HCT116 (cell line): Measurements from ENCODE around the gene CD109. TPM values are rescaled to one million over a fixed set of nuclear protein-coding genes. Genes with fewer than 3 reads are reported as not detected.

Source experiments
- ATAC-seq: fragments of 200-7000 bp; cut with Tn5 transposase; 2 replicates; pipeline ENCODE4 v1.9.1; 2020; ENCODE audit warnings: mild to moderate bottlenecking, moderate library complexity
- BruUV-seq: library from RNA; stranded (reverse); fragments of 400-500 nt; replicated peaks from 2 replicates; lab custom pipeline; 2021; lab: Mats Ljungman, UMichigan
- CTCF ChIA-PET: fragments of 300-600 bp; sonication (Branson Sonifier 250); formaldehyde crosslinking; loops from one replicate; lab custom pipeline; 2021; ENCODE audit warnings: antibody characterized with exemption; lab: Charles Lee
- POLR2A ChIA-PET: fragments of 300-600, 350-600 bp; sonication (Branson Sonifier 250); formaldehyde crosslinking; loops from one replicate; lab custom pipeline; 2021; ENCODE audit warnings: antibody characterized with exemption; lab: Charles Lee
- RAD21 ChIA-PET, 2 experiments: fragments of 300-600 bp; sonication (Branson Sonifier 250); formaldehyde crosslinking; loops; one replicate each; lab custom pipeline; 2023; ENCODE audit warnings: low total read pairs in 2 of 2; ENCODE audit not compliant: uncharacterized antibody in 2 of 2, unreplicated experiment in 2 of 2, low non-redundant PET in 1 of 2; lab: Charles Lee
- DNase-seq: peaks from one replicate; pipeline ENCODE4 v3.0.0-alpha.2; 2010; ENCODE audit warnings: low read depth, low spot score
- H2AFZ ChIP-seq: fragments of 200-600 bp; shearing (Covaris generic), sonication (generic); 2 replicates; pipeline ENCODE4 v1.6.1; 2017; ENCODE audit warnings: low read depth, mixed run types, mixed read lengths, antibody characterized with exemption, low read length; ENCODE audit not compliant: poor library complexity, severe bottlenecking
- H3K27ac ChIP-seq: 2 replicates; pipeline ENCODE4 v1.5.1; 2012; ENCODE audit warnings: low read depth, low read length
- H3K27me3 ChIP-seq: fragments of 200-600 bp; sonication (generic); 2 replicates; pipeline ENCODE4 v1.6.1; 2016; ENCODE audit warnings: mixed run types, low read length, mixed read lengths; ENCODE audit not compliant: insufficient read depth
- H3K36me3 ChIP-seq, 2 experiments: fragments of 200-500 bp in 1 of 2; fragments of 200-600 bp in 1 of 2; sonication (Bioruptor generic) in 1 of 2; sonication (generic) in 1 of 2; 2 replicates each; pipeline versions ENCODE4 v1.5.1 to v1.6.1; 2014 to 2016; ENCODE audit warnings: low read length in 2 of 2, inconsistent platforms in 1 of 2, mixed read lengths in 1 of 2, mixed run types in 1 of 2; ENCODE audit not compliant: insufficient read depth in 2 of 2, control insufficient read depth in 1 of 2
- H3K4me1 ChIP-seq, 2 experiments: fragments of 200-600 bp in 1 of 2; sonication (generic) in 1 of 2; 2 replicates each; pipeline versions ENCODE4 v1.5.1 to v1.6.1; 2012 to 2017; ENCODE audit warnings: low read length in 2 of 2, inconsistent platforms in 1 of 2, mild to moderate bottlenecking in 1 of 2, mixed read lengths in 1 of 2, mixed run types in 1 of 2, moderate library complexity in 1 of 2; ENCODE audit not compliant: insufficient read depth in 2 of 2, control insufficient read depth in 1 of 2
- H3K4me2 ChIP-seq: fragments of 200-600 bp; sonication (generic); 2 replicates; pipeline ENCODE4 v1.6.1; 2017; ENCODE audit warnings: mixed run types, low read length, mixed read lengths
- H3K4me3 ChIP-seq, 2 experiments: fragments of 200-600 bp in 1 of 2; sonication (generic) in 1 of 2; replicated peaks in 1 of 2; 2 replicates each; pipeline ENCODE4 v1.5.1; 2011 to 2016; ENCODE audit warnings: low read length in 2 of 2, control low read depth in 1 of 2, low read depth in 1 of 2, mild to moderate bottlenecking in 1 of 2, mixed read lengths in 1 of 2, mixed run types in 1 of 2
- H3K79me2 ChIP-seq: fragments of 200-600 bp; sonication (generic); 2 replicates; pipeline ENCODE4 v1.6.1; 2017; ENCODE audit warnings: mild to moderate bottlenecking, mixed run types, low read length, moderate library complexity, mixed read lengths; ENCODE audit not compliant: insufficient read depth
- H3K9ac ChIP-seq: fragments of 200-600 bp; sonication (generic); 2 replicates; pipeline ENCODE4 v1.6.1; 2016; ENCODE audit warnings: low read length, mixed read lengths
- H3K9me2 ChIP-seq: fragments of 200-600 bp; sonication (generic), shearing (Covaris generic); 2 replicates; pipeline ENCODE4 v1.6.1; 2017; ENCODE audit warnings: mixed run types, mild to moderate bottlenecking, moderate library complexity; ENCODE audit not compliant: insufficient read depth
- H3K9me3 ChIP-seq, 2 experiments: fragments of 200-500 bp in 1 of 2; fragments of 200-600 bp in 1 of 2; sonication (Bioruptor generic) in 1 of 2; sonication (generic) in 1 of 2; 2 replicates each; pipeline ENCODE4 v1.6.1; 2014 to 2017; ENCODE audit warnings: low read length in 2 of 2, mixed read lengths in 2 of 2, inconsistent platforms in 1 of 2, low read depth in 1 of 2, mild to moderate bottlenecking in 1 of 2, mixed run types in 1 of 2, moderate library complexity in 1 of 2; ENCODE audit not compliant: control insufficient read depth in 1 of 2, insufficient read depth in 1 of 2
- H4K20me1 ChIP-seq: fragments of 200-600 bp; sonication (generic), shearing (Covaris generic); 2 replicates; pipeline ENCODE4 v1.6.1; 2017; ENCODE audit warnings: mixed run types, mild to moderate bottlenecking, moderate library complexity; ENCODE audit not compliant: insufficient read depth
- ATF3 ChIP-seq: IDR thresholded peaks from 2 replicates; pipeline ENCODE4 v1.6.1; 2012
- CBX3 ChIP-seq: IDR thresholded peaks from 2 replicates; pipeline ENCODE4 v1.6.1; 2012; ENCODE audit warnings: low read depth
- CEBPB ChIP-seq: IDR thresholded peaks from 2 replicates; pipeline ENCODE4 v1.6.1; 2012; ENCODE audit warnings: low read depth
- EGR1 ChIP-seq: IDR thresholded peaks from 2 replicates; pipeline ENCODE4 v1.6.1; 2012; ENCODE audit warnings: low read depth
- ELF1 ChIP-seq: IDR thresholded peaks from 2 replicates; pipeline ENCODE4 v1.6.1; 2012; ENCODE audit warnings: low read depth, borderline replicate concordance
- EZH2 ChIP-seq: fragments of 200-600 bp; sonication (generic); IDR thresholded peaks from 2 replicates; pipeline ENCODE4 v1.6.1; 2017; ENCODE audit warnings: antibody characterized with exemption, mixed run types
- EZH2phosphoT487 ChIP-seq: fragments of 200-600 bp; IDR thresholded peaks from 2 replicates; pipeline ENCODE4 v1.6.1; 2018; ENCODE audit warnings: antibody characterized with exemption, borderline replicate concordance
- FOSL1 ChIP-seq: IDR thresholded peaks from 2 replicates; pipeline ENCODE4 v1.6.1; 2012; ENCODE audit warnings: low read depth
- JUND ChIP-seq: IDR thresholded peaks from 2 replicates; pipeline ENCODE4 v1.6.1; 2012
- POLR2A ChIP-seq: IDR thresholded peaks from 2 replicates; pipeline ENCODE4 v1.7.0; 2011; ENCODE audit warnings: borderline replicate concordance; ENCODE audit not compliant: insufficient read depth, insufficient read length; ENCODE audit errors: extremely low read depth
- POLR2AphosphoS5 ChIP-seq: IDR thresholded peaks from 2 replicates; pipeline ENCODE4 v1.6.1; 2011; ENCODE audit warnings: mild to moderate bottlenecking, low read depth, low read length, moderate library complexity
- RAD21 ChIP-seq: IDR thresholded peaks from 2 replicates; pipeline ENCODE4 v1.6.1; 2012; ENCODE audit warnings: low read depth, mild to moderate bottlenecking
- SP1 ChIP-seq: IDR thresholded peaks from 2 replicates; pipeline ENCODE4 v1.6.1; 2012; ENCODE audit warnings: low read depth
- TCF7L2 ChIP-seq: IDR thresholded peaks from 2 replicates; pipeline ENCODE4 v1.7.0; 2011; ENCODE audit warnings: borderline replicate concordance, inconsistent platforms; ENCODE audit not compliant: insufficient read depth, insufficient read length; ENCODE audit errors: extremely low read depth
- YY1 ChIP-seq: IDR thresholded peaks from 2 replicates; pipeline ENCODE4 v1.6.1; 2011; ENCODE audit warnings: low read length, low read depth, moderate library complexity, mild to moderate bottlenecking; ENCODE audit not compliant: insufficient replicate concordance; ENCODE audit errors: extremely low read depth
- ZBTB33 ChIP-seq: IDR thresholded peaks from 2 replicates; pipeline ENCODE4 v1.6.1; 2011; ENCODE audit warnings: mild to moderate bottlenecking, low read length, moderate library complexity; ENCODE audit not compliant: insufficient replicate concordance; ENCODE audit errors: extremely low read depth
- ZNF274 ChIP-seq: fragments of 200-500 bp; sonication (Bioruptor generic); IDR thresholded peaks from 2 replicates; pipeline ENCODE4 v1.6.1; 2014; ENCODE audit warnings: mild to moderate bottlenecking, low read depth, low read length, inconsistent platforms
- intact Hi-C: fragments of 100-400 bp; cut with micrococcal nuclease; formaldehyde crosslinking; loops from 2 replicates; pipeline ENCODE4 v1.10.0; 2022
- total RNA-seq: library from RNA; stranded (reverse); gene quantifications from one replicate; pipeline ENCODE4 v1.2.1, GENCODE V29; 2021; ENCODE audit not compliant: unreplicated experiment
- TF ChIP-seq, protein P1 (sequence below): IDR thresholded peaks from 2 replicates; pipeline ENCODE4 v1.6.1; 2012; ENCODE audit warnings: low read depth
- TF ChIP-seq, protein P2 (sequence below), 3 experiments: fragments of 200-600 bp in 1 of 3; sonication (generic) in 1 of 3; IDR thresholded peaks in 2 of 3; conservative IDR thresholded peaks in 1 of 3; 2 replicates each; pipeline ENCODE4 v1.5.1; 2012 to 2017; ENCODE audit warnings: low read depth in 2 of 3, low read length in 2 of 3, antibody characterized with exemption in 1 of 3, borderline replicate concordance in 1 of 3, control low read depth in 1 of 3, mild to moderate bottlenecking in 1 of 3, mixed read lengths in 1 of 3, mixed run types in 1 of 3, moderate library complexity in 1 of 3; ENCODE audit not compliant: insufficient read depth in 1 of 3

The CD109 gene
- total RNA-seq, 1 experiment from 2014 or later, result 42.1 TPM

- no peaks in the 10 kb centered on the region for H3K27me3 ChIP-seq
- no peaks in the 10 kb centered on the region for H3K4me1 ChIP-seq
- H2AFZ ChIP-seq, result no peak overlapping the region
- DNase-seq (no peak), ATAC-seq (no peak)
- RAD21 ChIA-PET, result interaction anchor here in 1 of 2 experiments (0.6 kb wide), 1 partner anchor 280 kb away, joined by 3 read pairs; no protein-coding TSS in a partner anchor
- intact Hi-C loops, result no loop called here
- no peak overlapping the region for H3K9ac ChIP-seq
- no peaks in the 10 kb centered on the region for H3K36me3 ChIP-seq
- no peaks in the 10 kb centered on the region for H3K9me3 ChIP-seq
- no peak overlapping the region for H3K4me3 ChIP-seq
- H3K79me2 ChIP-seq, result no peaks in the 10 kb centered on the region
- no peaks in the 10 kb centered on the region for H4K20me1 ChIP-seq
- no peak overlapping the region for H3K27ac ChIP-seq
- no peak overlapping the region for H3K4me2 ChIP-seq
- TF ChIP-seq JUND (no peak), SP1 (no peak), EGR1 (no peak), CEBPB (no peak), ELF1 (no peak), RAD21 (no peak), POLR2AphosphoS5 (no peak), FOSL1 (no peak), YY1 (no peak), ZBTB33 (no peak), POLR2A (no peak), EZH2phosphoT487 (no peak), CBX3 (no peak), TCF7L2 (no peak), ZNF274 (no peak), EZH2 (no peak), ATF3 (no peak)
- TF ChIP-seq, protein P1, sequence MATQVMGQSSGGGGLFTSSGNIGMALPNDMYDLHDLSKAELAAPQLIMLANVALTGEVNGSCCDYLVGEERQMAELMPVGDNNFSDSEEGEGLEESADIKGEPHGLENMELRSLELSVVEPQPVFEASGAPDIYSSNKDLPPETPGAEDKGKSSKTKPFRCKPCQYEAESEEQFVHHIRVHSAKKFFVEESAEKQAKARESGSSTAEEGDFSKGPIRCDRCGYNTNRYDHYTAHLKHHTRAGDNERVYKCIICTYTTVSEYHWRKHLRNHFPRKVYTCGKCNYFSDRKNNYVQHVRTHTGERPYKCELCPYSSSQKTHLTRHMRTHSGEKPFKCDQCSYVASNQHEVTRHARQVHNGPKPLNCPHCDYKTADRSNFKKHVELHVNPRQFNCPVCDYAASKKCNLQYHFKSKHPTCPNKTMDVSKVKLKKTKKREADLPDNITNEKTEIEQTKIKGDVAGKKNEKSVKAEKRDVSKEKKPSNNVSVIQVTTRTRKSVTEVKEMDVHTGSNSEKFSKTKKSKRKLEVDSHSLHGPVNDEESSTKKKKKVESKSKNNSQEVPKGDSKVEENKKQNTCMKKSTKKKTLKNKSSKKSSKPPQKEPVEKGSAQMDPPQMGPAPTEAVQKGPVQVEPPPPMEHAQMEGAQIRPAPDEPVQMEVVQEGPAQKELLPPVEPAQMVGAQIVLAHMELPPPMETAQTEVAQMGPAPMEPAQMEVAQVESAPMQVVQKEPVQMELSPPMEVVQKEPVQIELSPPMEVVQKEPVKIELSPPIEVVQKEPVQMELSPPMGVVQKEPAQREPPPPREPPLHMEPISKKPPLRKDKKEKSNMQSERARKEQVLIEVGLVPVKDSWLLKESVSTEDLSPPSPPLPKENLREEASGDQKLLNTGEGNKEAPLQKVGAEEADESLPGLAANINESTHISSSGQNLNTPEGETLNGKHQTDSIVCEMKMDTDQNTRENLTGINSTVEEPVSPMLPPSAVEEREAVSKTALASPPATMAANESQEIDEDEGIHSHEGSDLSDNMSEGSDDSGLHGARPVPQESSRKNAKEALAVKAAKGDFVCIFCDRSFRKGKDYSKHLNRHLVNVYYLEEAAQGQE, result no peak
- TF ChIP-seq, protein P2, sequence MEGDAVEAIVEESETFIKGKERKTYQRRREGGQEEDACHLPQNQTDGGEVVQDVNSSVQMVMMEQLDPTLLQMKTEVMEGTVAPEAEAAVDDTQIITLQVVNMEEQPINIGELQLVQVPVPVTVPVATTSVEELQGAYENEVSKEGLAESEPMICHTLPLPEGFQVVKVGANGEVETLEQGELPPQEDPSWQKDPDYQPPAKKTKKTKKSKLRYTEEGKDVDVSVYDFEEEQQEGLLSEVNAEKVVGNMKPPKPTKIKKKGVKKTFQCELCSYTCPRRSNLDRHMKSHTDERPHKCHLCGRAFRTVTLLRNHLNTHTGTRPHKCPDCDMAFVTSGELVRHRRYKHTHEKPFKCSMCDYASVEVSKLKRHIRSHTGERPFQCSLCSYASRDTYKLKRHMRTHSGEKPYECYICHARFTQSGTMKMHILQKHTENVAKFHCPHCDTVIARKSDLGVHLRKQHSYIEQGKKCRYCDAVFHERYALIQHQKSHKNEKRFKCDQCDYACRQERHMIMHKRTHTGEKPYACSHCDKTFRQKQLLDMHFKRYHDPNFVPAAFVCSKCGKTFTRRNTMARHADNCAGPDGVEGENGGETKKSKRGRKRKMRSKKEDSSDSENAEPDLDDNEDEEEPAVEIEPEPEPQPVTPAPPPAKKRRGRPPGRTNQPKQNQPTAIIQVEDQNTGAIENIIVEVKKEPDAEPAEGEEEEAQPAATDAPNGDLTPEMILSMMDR (IDR thresholded peaks at IDR 0.05 in 2 of 3, conservative IDR thresholded peaks at IDR 0.05 in 1 of 3; ENCODE audit: borderline replicate concordance in 1 of 3, insufficient read depth in 1 of 3, low read depth in 2 of 3, low read length in 2 of 3), result no peak
- no peaks in the 10 kb centered on the region for H3K9me2 ChIP-seq
- POLR2A ChIA-PET, result no interaction called here
- CTCF ChIA-PET, result no interaction called here
- BruUV-seq, result no TSS peak
Observed at GRCh38 chr6:73791336-73791735, 95.3 kb downstream of the CD109 start.
